RCC 7860 (cell line): ENCODE results near the gene MYH7B.

Experiments
- DNase-seq: peaks from one replicate; pipeline ENCODE4 v3.0.0-alpha.2; 2015; ENCODE audit warnings: low spot score
- FAIRE-seq: peaks from 2 replicates; lab custom pipeline; 2012; peaks lifted over from hg19 to GRCh38; lab: Jason Lieb, UNC

MYH7B gene

DNA sequence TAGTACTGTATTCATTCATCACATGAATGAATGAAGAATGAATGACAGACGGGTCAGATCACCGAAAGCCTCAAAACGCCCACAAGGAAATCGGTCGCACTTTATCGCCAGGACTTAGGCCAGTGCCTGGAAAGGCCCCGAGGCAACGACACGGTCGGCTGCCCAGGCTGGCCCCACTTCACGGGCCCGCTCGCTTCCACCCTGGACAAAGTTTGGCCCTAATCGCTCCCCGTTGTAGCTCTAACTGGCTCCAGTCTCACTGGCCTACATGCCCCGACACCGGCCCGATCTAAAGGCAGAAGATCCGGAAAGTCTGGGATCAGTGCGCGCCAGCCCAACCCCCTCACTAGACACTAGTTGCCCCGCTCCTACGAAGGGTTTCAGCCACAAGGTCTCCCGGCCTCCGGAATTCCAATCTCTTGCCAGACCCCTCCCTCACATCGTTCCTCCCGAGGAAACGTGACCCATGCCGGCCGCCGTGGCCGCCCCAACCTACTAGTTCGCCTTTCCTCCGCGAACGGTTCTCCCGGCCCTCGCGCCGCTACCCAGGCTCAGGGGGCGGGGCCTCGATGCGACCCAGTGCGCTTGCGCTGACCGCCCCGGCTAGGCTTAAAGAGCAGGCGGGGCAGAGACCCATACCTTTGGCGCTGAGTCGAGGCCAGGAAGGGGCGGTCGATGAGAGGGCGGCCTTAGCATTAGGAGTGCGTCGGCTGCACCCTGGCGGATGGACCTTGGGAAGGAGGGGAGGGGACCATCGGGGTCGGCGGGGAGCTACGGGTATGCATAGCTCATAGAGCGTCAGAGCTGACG lies at the start of gene MYH7B, which contains the start of gene GSS:
Gene MYH7B, plus strand, starts transcription at position 638 of the 810 bp plus-strand sequence. CDS start 22,138 bp downstream, outside the sequence.
Gene GSS, minus strand, starts transcription at position 576 of the 810 bp plus-strand sequence. CDS start 3,954 bp downstream, outside the sequence.
- FAIRE-seq (peak; percentile 79), DNase-seq (peak; percentile 94)

GRCh38 chr20:34907616-34908469 lies 47.8 kb upstream of the MYH7B start:
- DNase-seq = peak; percentile 92
- FAIRE-seq = peak; percentile 95

DNA sequence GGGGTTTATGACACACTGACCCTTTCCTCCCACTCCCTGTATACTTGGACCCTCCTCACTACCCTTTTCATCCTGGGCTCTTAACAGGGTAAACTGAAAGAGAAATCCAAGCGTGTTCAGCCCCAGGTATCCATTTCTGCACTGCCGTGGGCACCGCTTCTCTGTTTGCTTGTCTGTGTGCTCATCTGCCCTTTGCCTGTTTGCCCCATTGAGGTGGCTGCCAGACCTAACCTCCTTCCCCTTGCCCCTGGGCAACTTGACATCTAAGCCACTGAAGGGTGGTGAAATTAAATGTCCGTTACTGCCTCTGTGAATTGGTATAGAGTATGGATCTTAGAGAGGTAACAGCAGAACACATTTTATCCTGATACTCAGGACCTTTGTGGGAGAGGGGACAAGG lies 40.5 kb upstream of the MYH7B start:
- FAIRE-seq (no peak), DNase-seq (no peak)

GRCh38 chr20:34915749-34916455 lies 39.8 kb upstream of the MYH7B start:
- DNase-seq = no peak
- FAIRE-seq = no peak

- FAIRE-seq (no peak), DNase-seq (no peak)
These were observed 38.8 kb upstream of the MYH7B start for GRCh38 chr20:34916774-34917354.

DNA sequence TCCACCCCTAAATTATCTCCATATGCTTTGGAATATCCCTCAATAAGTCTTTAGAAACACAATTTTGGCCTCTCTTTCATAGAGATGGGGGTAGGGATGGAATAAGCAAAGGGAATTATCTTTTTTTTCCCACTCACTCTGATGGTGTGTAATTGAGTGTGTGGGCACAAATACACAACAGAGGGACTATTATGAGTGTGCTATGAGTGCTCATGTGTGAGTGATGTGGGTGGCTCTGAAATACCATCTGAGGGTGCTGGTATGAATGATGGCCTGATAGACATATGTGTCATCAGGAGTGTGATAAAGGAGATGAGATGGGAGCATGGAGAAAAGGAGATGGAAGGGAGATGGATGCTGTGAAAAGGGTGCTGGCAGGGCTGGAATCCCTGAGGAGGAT lies 35.6 kb upstream of the MYH7B start:
- DNase-seq (no peak), FAIRE-seq (no peak)

- DNase-seq = no peak
- no peak for FAIRE-seq
These were observed 34.2 kb upstream of the MYH7B start for GRCh38 chr20:34921436-34921835.

DNA sequence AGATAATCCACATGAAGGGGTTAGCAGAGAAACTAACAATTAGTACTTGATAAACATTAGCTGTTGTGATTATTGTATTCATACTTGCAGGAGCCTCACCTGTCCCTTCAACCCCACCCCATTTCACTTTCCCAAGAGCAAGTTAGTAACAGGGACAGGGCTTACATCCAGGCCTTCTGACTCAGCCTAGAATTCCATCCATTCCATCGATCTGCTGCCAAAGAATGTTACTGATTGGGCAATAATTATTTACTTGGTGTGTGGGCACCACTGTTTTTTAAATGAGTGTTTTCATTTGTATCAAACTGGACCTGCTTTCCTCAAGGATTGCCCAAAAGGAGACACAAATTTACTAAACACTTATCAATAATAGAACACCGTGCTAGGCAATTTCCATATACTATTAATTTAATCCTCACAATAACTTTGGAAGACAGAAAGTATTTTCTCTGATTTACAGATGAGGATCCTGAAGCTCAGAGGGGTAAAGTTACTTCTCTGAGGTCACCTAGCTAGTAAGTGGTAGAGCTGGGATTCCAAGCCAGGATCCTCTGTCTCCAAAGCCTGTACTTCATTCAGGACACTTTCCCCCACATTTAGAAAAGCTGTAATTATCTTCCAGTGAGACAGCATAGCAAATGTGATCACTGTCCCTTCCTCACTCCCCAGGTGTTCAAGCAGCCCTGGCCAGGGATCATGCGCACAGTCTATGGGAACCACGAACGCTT lies 32.9 kb upstream of the MYH7B start:
- no peak for DNase-seq
- FAIRE-seq = no peak

DNA sequence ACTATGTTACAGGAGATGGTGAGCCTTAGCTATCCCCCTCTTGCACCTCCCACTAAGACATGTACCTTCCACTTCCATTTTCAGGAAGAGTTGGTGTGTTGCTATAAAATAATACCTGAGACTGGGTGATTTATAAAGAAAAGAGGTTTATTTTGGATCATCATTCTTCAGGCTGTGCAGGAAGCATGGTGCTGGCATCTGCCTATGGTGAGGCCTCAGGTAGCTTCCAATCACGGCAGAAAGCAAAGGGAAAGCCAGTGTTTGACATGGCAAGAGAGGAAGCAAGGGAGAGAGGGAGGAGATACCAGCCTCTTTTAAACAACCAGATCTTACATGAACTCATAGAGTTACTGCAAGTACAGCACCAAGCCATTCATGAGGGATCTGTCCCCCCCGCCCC lies 32.3 kb upstream of the MYH7B start:
- DNase-seq (no peak), FAIRE-seq (no peak)

- FAIRE-seq (no peak), DNase-seq (no peak)
These were observed 30.3 kb upstream of the MYH7B start for GRCh38 chr20:34925341-34925740.

DNA sequence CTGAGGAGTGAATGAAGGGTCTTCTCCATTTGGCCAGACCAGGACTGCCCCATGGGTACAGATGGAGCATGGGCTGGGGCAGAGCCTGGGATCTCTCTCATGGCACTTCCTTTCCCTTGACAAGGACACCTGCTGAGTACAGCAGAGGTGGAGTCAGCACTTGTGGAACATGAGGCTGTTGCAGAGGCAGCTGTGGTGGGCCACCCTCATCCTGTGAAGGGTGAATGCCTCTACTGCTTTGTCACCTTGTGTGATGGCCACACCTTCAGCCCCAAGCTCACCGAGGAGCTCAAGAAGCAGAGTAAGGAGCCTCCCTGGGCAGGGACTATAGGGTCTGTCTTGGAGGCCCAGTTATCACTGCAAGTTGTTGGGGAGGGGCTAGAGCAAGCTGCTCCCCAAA lies 29.7 kb upstream of the MYH7B start:
- FAIRE-seq (no peak), DNase-seq (no peak)

GRCh38 chr20:34926581-34926980 lies 29.1 kb upstream of the MYH7B start:
- FAIRE-seq (no peak), DNase-seq (no peak)

DNA sequence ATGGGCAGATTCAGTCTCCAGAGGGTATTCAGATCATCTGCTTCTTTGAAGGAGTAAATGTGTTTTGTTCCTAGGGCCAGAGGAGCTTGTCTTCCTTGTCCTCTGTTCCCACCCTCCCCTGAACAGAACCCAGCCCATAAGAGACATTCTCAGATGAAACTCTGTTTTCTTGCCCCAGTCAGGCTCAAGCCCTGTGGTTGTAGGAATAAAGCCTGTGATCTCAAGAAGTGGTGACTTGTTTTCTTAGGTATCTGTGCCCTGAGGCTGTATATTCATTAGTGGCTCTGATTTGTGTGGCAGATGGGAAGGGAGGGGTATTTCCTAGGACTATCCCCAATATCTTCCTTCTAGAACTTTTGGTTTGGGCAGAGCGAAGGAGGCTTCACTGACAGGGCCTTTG lies 27.9 kb upstream of the MYH7B start:
- no peak for DNase-seq
- FAIRE-seq = no peak

GRCh38 chr20:34928411-34928810 lies 27.3 kb upstream of the MYH7B start:
- FAIRE-seq = no peak
- DNase-seq = no peak

- no peak for FAIRE-seq
- no peak for DNase-seq
These were observed 23.9 kb upstream of the MYH7B start for GRCh38 chr20:34931771-34932170.

GRCh38 chr20:34938466-34939163 lies 17.1 kb upstream of the MYH7B start:
- FAIRE-seq (no peak), DNase-seq (no peak)

DNA sequence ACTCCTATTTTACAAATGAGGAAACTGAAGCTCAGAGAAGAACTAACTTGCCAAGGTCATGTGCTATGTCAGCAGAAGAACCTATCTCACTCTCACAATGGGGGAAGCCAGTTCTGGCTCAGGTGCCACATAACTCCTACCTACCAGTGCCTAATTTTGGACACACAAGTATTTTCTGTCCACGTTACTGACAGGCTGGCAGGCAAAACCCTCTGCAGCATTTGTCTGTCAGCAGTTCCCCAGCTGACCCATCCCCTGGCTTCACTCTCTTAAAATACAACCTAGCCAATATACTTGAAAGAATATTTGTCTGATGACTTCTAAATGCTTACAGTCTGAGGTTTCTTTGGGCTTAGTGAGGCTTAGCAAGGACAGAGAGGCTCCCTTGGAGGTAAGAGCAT lies 15.6 kb upstream of the MYH7B start:
- DNase-seq = no peak
- FAIRE-seq = no peak

DNA sequence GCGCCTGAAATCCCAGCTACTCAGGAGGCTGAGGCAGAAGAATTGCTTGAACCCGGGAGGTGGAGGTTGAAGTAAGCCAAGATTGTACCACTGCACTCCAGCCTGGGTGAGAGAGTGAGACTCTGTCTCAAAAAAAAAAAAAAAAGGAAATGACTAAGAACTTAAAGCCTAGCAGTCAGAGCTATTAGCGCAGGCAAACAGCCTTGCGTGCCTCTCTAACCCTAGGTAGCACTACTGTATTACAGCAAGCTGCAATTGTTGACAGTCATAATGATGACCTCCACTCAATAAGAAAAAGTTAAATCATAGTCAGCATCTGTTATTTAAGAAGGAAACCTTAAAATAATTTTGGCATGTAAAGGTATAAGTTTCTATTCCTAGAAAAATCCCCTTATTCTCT lies 14.4 kb upstream of the MYH7B start:
- DNase-seq (no peak), FAIRE-seq (no peak)

DNA sequence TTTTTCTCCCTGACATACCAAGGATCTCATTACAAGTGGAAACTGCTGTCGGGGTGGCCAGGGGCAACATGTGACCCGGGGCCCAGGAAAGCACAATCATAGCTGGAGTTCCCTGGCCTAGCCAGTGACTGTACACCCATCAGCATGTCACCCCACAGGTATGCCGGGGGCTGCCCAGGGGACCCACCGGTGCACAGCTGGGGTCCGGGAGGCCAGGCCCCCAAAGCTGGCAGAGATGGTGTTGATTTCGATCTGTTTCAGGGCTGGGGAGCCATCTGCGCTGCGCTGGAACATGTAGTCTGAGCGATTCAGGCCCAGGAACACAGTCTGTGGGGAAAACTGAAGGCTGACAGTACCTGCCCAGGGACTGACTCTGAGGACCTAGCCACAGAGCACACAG lies 13.4 kb upstream of the MYH7B start:
- DNase-seq (no peak), FAIRE-seq (no peak)
